PFSK-1 (cell line): ENCODE measurements around the gene PDE3A.

Source experiments
- FOXP2 ChIP-seq: optimal IDR thresholded peaks from 2 replicates; pipeline ENCODE3; 2011; ENCODE audit warnings: borderline replicate concordance, control low read depth, inconsistent platforms; ENCODE audit not compliant: insufficient read depth; ENCODE audit errors: extremely low read length, extremely low read depth
- POLR2AphosphoS5 ChIP-seq: IDR thresholded peaks from 2 replicates; pipeline ENCODE4 v1.6.1; 2012; ENCODE audit warnings: low read depth, mild to moderate bottlenecking, control low read depth, low read length, moderate library complexity
- REST ChIP-seq, 2 experiments: IDR thresholded peaks; 2 replicates each; pipeline versions ENCODE4 v1.6.1 to v1.8.0; 2011 to 2012; ENCODE audit warnings: low read depth in 2 of 2, low read length in 2 of 2, control low read depth in 1 of 2, inconsistent platforms in 1 of 2, mild to moderate bottlenecking in 1 of 2, moderate library complexity in 1 of 2; ENCODE audit not compliant: insufficient read depth in 1 of 2
- SIN3A ChIP-seq: IDR thresholded peaks from 2 replicates; pipeline ENCODE4 v1.6.1; 2012; ENCODE audit warnings: mild to moderate bottlenecking, low read length, moderate library complexity, borderline replicate concordance; ENCODE audit not compliant: insufficient read depth
- TAF1 ChIP-seq: IDR thresholded peaks from 2 replicates; pipeline ENCODE4 v1.6.1; 2012; ENCODE audit warnings: low read length, control low read depth, borderline replicate concordance; ENCODE audit not compliant: insufficient read depth

The PDE3A gene

GRCh38 chr12:20620261-20620660 lies 251.9 kb downstream of the PDE3A start:
- no peak for TF ChIP-seq REST (IDR thresholded peaks at IDR 0.05; ENCODE audit: insufficient read depth in 1 of 2, low read depth in 2 of 2, low read length in 2 of 2)
- no peak for TF ChIP-seq SIN3A

- TF ChIP-seq POLR2AphosphoS5: no peak
- TF ChIP-seq FOXP2: no peak
- no peak for TF ChIP-seq TAF1
- no peak for TF ChIP-seq SIN3A
- TF ChIP-seq REST (IDR thresholded peaks at IDR 0.05; ENCODE audit: insufficient read depth in 1 of 2, low read depth in 2 of 2, low read length in 2 of 2): no peak
Observed at GRCh38 chr12:20624718-20625117, 256.4 kb downstream of the PDE3A start.

- TF ChIP-seq TAF1 (no peak), FOXP2 (no peak), SIN3A (no peak), POLR2AphosphoS5 (no peak), REST (IDR thresholded peaks at IDR 0.05; ENCODE audit: insufficient read depth in 1 of 2, low read depth in 2 of 2, low read length in 2 of 2) (no peak)
Observed at GRCh38 chr12:20625531-20625930, 257.2 kb downstream of the PDE3A start.

DNA sequence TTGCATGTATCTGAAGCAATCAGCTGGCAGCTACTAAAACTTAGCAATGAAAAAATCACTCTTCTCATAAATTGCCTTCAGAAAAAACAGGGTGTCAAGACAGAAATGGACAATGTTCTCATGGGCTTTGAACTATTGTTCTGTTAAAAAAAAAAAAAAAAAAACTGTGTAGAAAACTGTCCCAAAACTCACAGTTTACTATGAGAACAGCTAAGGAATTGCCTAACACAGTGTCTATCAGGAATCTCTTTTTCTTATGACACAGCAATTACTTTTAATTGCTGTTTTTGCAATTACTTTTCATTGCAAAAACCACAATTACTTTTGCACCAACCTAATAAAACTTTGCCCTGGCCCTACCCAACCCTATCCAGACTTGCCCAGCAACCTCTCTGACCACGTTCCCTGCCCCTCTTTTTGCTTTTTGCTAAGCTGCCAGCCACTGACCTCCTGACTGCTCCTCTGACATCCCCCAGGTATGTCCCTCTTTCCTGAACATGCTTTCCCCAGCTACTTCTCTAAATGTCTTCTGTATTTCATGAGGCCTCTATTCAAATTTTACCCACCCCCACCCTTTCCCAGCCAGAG lies 258.8 kb downstream of the PDE3A start:
- TF ChIP-seq REST (IDR thresholded peaks at IDR 0.05; ENCODE audit: insufficient read depth in 1 of 2, low read depth in 2 of 2, low read length in 2 of 2) (no peak), FOXP2 (no peak), POLR2AphosphoS5 (no peak), SIN3A (no peak), TAF1 (no peak)

GRCh38 chr12:20628226-20628787 lies 260.0 kb downstream of the PDE3A start:
- no peak for TF ChIP-seq FOXP2
- TF ChIP-seq SIN3A: no peak
- TF ChIP-seq TAF1: no peak
- no peak for TF ChIP-seq REST (IDR thresholded peaks at IDR 0.05; ENCODE audit: insufficient read depth in 1 of 2, low read depth in 2 of 2, low read length in 2 of 2)
- TF ChIP-seq POLR2AphosphoS5: no peak
